Endothelial cell of umbilical vein (primary cell): ENCODE data around the gene NPIPB2. TPM values are rescaled to one million over a fixed set of nuclear protein-coding genes. Genes with fewer than 3 reads are reported as not detected.

Experiments used
- BruUV-seq: library from RNA; stranded (reverse); fragments of 400-500 nt; replicated peaks from 2 replicates; lab custom pipeline; 2021; lab: Mats Ljungman, UMichigan
- CTCF ChIA-PET: fragments of 300-600, 350-600 bp; sonication (Branson Sonifier 250); formaldehyde crosslinking; loops from one replicate; lab custom pipeline; 2021; ENCODE audit warnings: antibody characterized with exemption, inconsistent platforms; lab: Charles Lee
- POLR2A ChIA-PET: fragments of 300-600, 350-600 bp; sonication (Branson Sonifier 250); formaldehyde crosslinking; loops from one replicate; lab custom pipeline; 2021; ENCODE audit warnings: antibody characterized with exemption, inconsistent platforms; lab: Charles Lee
- DNase-seq: peaks from one replicate; pipeline ENCODE4 v3.0.0-alpha.2; 2011; ENCODE audit warnings: low read depth, low spot score
- FAIRE-seq: peaks from 2 replicates; lab custom pipeline; 2011; peaks lifted over from hg19 to GRCh38; lab: Jason Lieb, UNC
- H2AFZ ChIP-seq: 2 replicates; pipeline ENCODE4 v1.6.0; 2012; ENCODE audit warnings: low read depth, low read length, control low read depth, inconsistent platforms
- H3K27ac ChIP-seq: 2 replicates; pipeline ENCODE4 v1.5.1; 2011; ENCODE audit warnings: low read depth, mild to moderate bottlenecking, control low read depth, low read length, moderate library complexity; ENCODE audit not compliant: insufficient read depth
- H3K27me3 ChIP-seq, 2 experiments: 2 replicates each; pipeline versions ENCODE4 v1.6.0 to v1.6.1; 2011; ENCODE audit warnings: low read length in 2 of 2, mixed read lengths in 1 of 2; ENCODE audit not compliant: control insufficient read depth in 2 of 2, insufficient read depth in 2 of 2
- H3K36me3 ChIP-seq, 2 experiments: 2 replicates in 1 of 2; 3 replicates in 1 of 2; pipeline ENCODE4 v1.5.1; 2011; ENCODE audit warnings: low read length in 2 of 2, mild to moderate bottlenecking in 1 of 2, moderate library complexity in 1 of 2; ENCODE audit not compliant: control insufficient read depth in 2 of 2, insufficient read depth in 2 of 2; ENCODE audit errors: extremely low read depth in 1 of 2
- H3K4me1 ChIP-seq: 3 replicates; pipeline ENCODE4 v1.5.1; 2011; ENCODE audit warnings: mild to moderate bottlenecking, low read length; ENCODE audit not compliant: control insufficient read depth, insufficient read depth; ENCODE audit errors: extremely low read depth
- H3K4me2 ChIP-seq: 2 replicates; pipeline ENCODE4 v1.6.1; 2011; ENCODE audit warnings: low read length, control low read depth, mixed read lengths; ENCODE audit not compliant: insufficient read depth
- H3K4me3 ChIP-seq, 3 experiments: fragments of 200-600 bp in 1 of 3; sonication (generic), shearing (Covaris generic) in 1 of 3; replicated peaks in 1 of 3; 2 replicates each; pipeline ENCODE4 v1.5.1; 2011 to 2016; ENCODE audit warnings: control low read depth in 3 of 3, low read length in 3 of 3, mild to moderate bottlenecking in 2 of 3, inconsistent platforms in 1 of 3, low read depth in 1 of 3, moderate library complexity in 1 of 3; ENCODE audit not compliant: insufficient read depth in 1 of 3
- H3K79me2 ChIP-seq: 2 replicates; pipeline ENCODE4 v1.6.0; 2012; ENCODE audit warnings: low read length, inconsistent platforms; ENCODE audit not compliant: control insufficient read depth, insufficient read depth
- H3K9ac ChIP-seq: replicated peaks from 2 replicates; pipeline ENCODE3; 2011; ENCODE audit warnings: low read length, control low read depth; ENCODE audit not compliant: insufficient read depth; ENCODE audit errors: extremely low read depth
- H3K9me1 ChIP-seq: replicated peaks from 3 replicates; pipeline ENCODE4 v1.6.0; 2011; ENCODE audit warnings: mild to moderate bottlenecking, low read length; ENCODE audit not compliant: control insufficient read depth, insufficient read depth; ENCODE audit errors: extremely low read depth
- H3K9me3 ChIP-seq: replicated peaks from 2 replicates; pipeline ENCODE4 v1.5.1; 2012; ENCODE audit warnings: low read length, inconsistent platforms; ENCODE audit not compliant: control insufficient read depth, insufficient read depth
- H4K20me1 ChIP-seq: replicated peaks from 2 replicates; pipeline ENCODE3; 2011; ENCODE audit warnings: mild to moderate bottlenecking, low read length; ENCODE audit not compliant: control insufficient read depth, insufficient read depth; ENCODE audit errors: extremely low read depth
- CTCF ChIP-seq, 2 donors: IDR thresholded peaks; 1 replicate in 1 of 2; 2 replicates in 1 of 2; pipeline ENCODE4 v1.5.1; 2011; ENCODE audit warnings: low read length in 2 of 2, mild to moderate bottlenecking in 2 of 2, moderate library complexity in 2 of 2, control low read depth in 1 of 2, inconsistent platforms in 1 of 2, low read depth in 1 of 2; ENCODE audit not compliant: insufficient read depth in 1 of 2; ENCODE audit errors: extremely low read depth in 1 of 2
- EZH2 ChIP-seq: IDR thresholded peaks from 2 replicates; pipeline ENCODE4 v1.6.1; 2012; ENCODE audit warnings: borderline replicate concordance, low read depth, mild to moderate bottlenecking, moderate library complexity, low read length, inconsistent platforms; ENCODE audit not compliant: severe bottlenecking
- FOS ChIP-seq: IDR thresholded peaks from 2 replicates; pipeline ENCODE4 v1.6.1; 2011; ENCODE audit warnings: mild to moderate bottlenecking, low read length, moderate library complexity, borderline replicate concordance; ENCODE audit not compliant: insufficient read depth
- GATA2 ChIP-seq: IDR thresholded peaks from 2 replicates; pipeline ENCODE4 v1.7.0; 2011; ENCODE audit warnings: low read depth, mild to moderate bottlenecking, moderate library complexity, mixed read lengths, low read length; ENCODE audit not compliant: insufficient read length, insufficient read depth
- JUN ChIP-seq: IDR thresholded peaks from 2 replicates; pipeline ENCODE4 v1.6.1; 2011; ENCODE audit warnings: borderline replicate concordance, low read depth; ENCODE audit not compliant: insufficient read length, insufficient read depth
- MAX ChIP-seq: IDR thresholded peaks from 2 replicates; pipeline ENCODE4 v1.6.1; 2011; ENCODE audit not compliant: insufficient read depth, insufficient read length
- MYC ChIP-seq: IDR thresholded peaks from one replicate; pipeline ENCODE4 v1.6.1; 2011; ENCODE audit warnings: mild to moderate bottlenecking, low read depth, low read length
- POLR2A ChIP-seq: IDR thresholded peaks from 2 replicates; pipeline ENCODE4 v1.6.1; 2012; ENCODE audit warnings: low read depth, mild to moderate bottlenecking, control low read depth, low read length
- POLR2AphosphoS5 ChIP-seq: IDR thresholded peaks from 2 replicates; pipeline ENCODE4 v1.6.1; 2012; ENCODE audit warnings: low read depth, mild to moderate bottlenecking, control low read depth, low read length, moderate library complexity; ENCODE audit not compliant: insufficient read depth
- dilution Hi-C: fragments of 300-500 bp; cut with MboI; formaldehyde crosslinking; loops from one replicate; pipeline ENCODE4 v1.15.0; 2019; ENCODE audit warnings: low sequenced_read_pairs; ENCODE audit not compliant: extremely low pct_ligation_motif_present
- intact Hi-C: fragments of 100-400 bp; cut with micrococcal nuclease; formaldehyde crosslinking; loops from one replicate; pipeline ENCODE4 v1.10.0; 2022
- polyA plus RNA-seq, 4 experiments: library from polyadenylated mRNA; depleted of rRNA in 3 of 4; stranded (reverse) in 3 of 4; unstranded in 1 of 4; fragments of >200 nt; gene quantifications; 2 replicates each; pipeline versions ENCODE4 v1.2.1 to v1.2.3, GENCODE V29; 2011 to 2012; ENCODE audit warnings: missing spikeins in 1 of 4
- total RNA-seq: library from RNA; stranded (reverse); gene quantifications from 2 replicates; pipeline ENCODE4 v1.2.3, GENCODE V29; 2021

Gene NPIPB2
- total and polyA plus RNA-seq, 2 donors (not counting 3 experiments of a cell fraction or from before 2014, with no cell fraction given), result 5.8 to 15.4 TPM

DNA sequence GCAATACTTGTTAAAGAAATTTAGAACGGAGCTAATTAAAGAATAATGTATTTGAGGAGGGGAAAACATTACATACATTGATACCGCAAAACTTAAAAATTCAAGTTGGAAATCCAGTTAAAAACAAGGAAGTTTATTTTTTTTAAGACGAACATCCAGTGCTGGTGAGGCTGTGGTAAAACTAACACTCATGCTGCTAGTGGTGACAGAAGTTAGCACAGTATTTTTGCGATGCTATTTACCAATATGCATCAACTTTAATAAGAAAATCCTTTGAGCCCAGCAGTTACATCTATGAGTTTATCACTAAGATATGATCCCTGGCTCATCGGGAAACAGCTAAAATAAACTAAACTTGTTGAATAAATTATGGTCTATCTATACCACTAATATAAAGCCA lies 57.8 kb downstream of the NPIPB2 start:
- intact Hi-C loops, result no loop called here
- no peaks in the 10 kb centered on the region for H3K9me1 ChIP-seq
- H3K9ac ChIP-seq, result no peak overlapping the region
- no peaks in the 10 kb centered on the region for H3K27me3 ChIP-seq
- no peak overlapping the region for H3K27ac ChIP-seq
- peaks cover 4% of the 10 kb centered on the region for H3K79me2 ChIP-seq
- FAIRE-seq (no peak), DNase-seq (no peak)
- ChIA-PET CTCF (interaction anchor here (1.2 to 5.1 kb wide), 2 partner anchors 9 to 184 kb away, joined by 3 to 27 read pairs; no protein-coding TSS in a partner anchor), POLR2A (no interaction called here)
- no TSS peak for BruUV-seq
- dilution Hi-C loops, result no loop called here
- no peaks in the 10 kb centered on the region for H3K4me1 ChIP-seq
- no peak for TF ChIP-seq POLR2A
- no peak for TF ChIP-seq EZH2
- no peak for TF ChIP-seq GATA2
- TF ChIP-seq FOS, result no peak
- no peak for TF ChIP-seq POLR2AphosphoS5
- no peak for TF ChIP-seq JUN
- TF ChIP-seq MYC, result no peak
- TF ChIP-seq CTCF (IDR thresholded peaks at IDR 0.05; ENCODE audit: extremely low read depth in 1 of 2, insufficient read depth in 1 of 2, low read depth in 1 of 2, low read length in 2 of 2), result no peak
- no peak for TF ChIP-seq MAX
- no peak overlapping the region for H3K4me3 ChIP-seq
- H4K20me1 ChIP-seq, result no peaks in the 10 kb centered on the region
- H2AFZ ChIP-seq, result no peak overlapping the region
- no peaks in the 10 kb centered on the region for H3K9me3 ChIP-seq
- H3K36me3 ChIP-seq, result peaks cover 11 to 34% of the 10 kb centered on the region in 2 experiments
- no peak overlapping the region for H3K4me2 ChIP-seq
